Endodermal cell (in vitro differentiated cells): ENCODE results near the gene CPEB2. TPM values are rescaled to one million over a fixed set of nuclear protein-coding genes. Genes with fewer than 3 reads are reported as not detected.

Source experiments
- DNase-seq: peaks from one replicate; pipeline ENCODE4 v3.0.0-alpha.2; 2017
- H3K27ac ChIP-seq: 2 replicates; pipeline ENCODE4 v1.5.1; 2013; ENCODE audit warnings: mild to moderate bottlenecking, low read depth, low read length, moderate library complexity
- H3K27me3 ChIP-seq: 2 replicates; pipeline ENCODE4 v1.6.1; 2013; ENCODE audit warnings: mild to moderate bottlenecking, low read length, moderate library complexity; ENCODE audit not compliant: insufficient read depth, control insufficient read depth, poor library complexity, severe bottlenecking
- H3K36me3 ChIP-seq: 2 replicates; pipeline ENCODE4 v1.7.0; 2013; ENCODE audit warnings: mild to moderate bottlenecking, low read length, moderate library complexity; ENCODE audit not compliant: control insufficient read depth, insufficient read depth
- H3K4me1 ChIP-seq: one replicate; pipeline ENCODE4 v1.7.0; 2013; ENCODE audit warnings: low read length; ENCODE audit not compliant: control insufficient read depth, insufficient read depth
- H3K4me3 ChIP-seq: 2 replicates; pipeline ENCODE4 v1.5.1; 2013; ENCODE audit warnings: mild to moderate bottlenecking, low read length, moderate library complexity
- H3K9ac ChIP-seq: 2 replicates; pipeline ENCODE4 v1.6.1; 2013; ENCODE audit warnings: mild to moderate bottlenecking, low read length, moderate library complexity; ENCODE audit not compliant: poor library complexity, severe bottlenecking; ENCODE audit errors: extremely low read depth
- H3K9me3 ChIP-seq: 2 replicates; pipeline ENCODE4 v1.6.1; 2013; ENCODE audit warnings: mild to moderate bottlenecking, low read length, moderate library complexity; ENCODE audit not compliant: control insufficient read depth
- H3K27ac Mint-ChIP-seq: 2 replicates; pipeline ENCODE4 v1.8.0; 2020; ENCODE audit warnings: mixed read lengths
- H3K27me3 Mint-ChIP-seq: 2 replicates; pipeline ENCODE4 v1.8.0; 2021; ENCODE audit warnings: mild to moderate bottlenecking, mixed read lengths; ENCODE audit not compliant: insufficient read depth
- H3K36me3 Mint-ChIP-seq: 2 replicates; pipeline ENCODE4 v1.8.0; 2020; ENCODE audit warnings: low read depth, mixed read lengths
- H3K4me1 Mint-ChIP-seq: 2 replicates; pipeline ENCODE4 v1.8.0; 2020; ENCODE audit warnings: mixed read lengths
- H3K4me3 Mint-ChIP-seq: 2 replicates; pipeline ENCODE4 v1.8.0; 2020; ENCODE audit warnings: mild to moderate bottlenecking, moderate library complexity, mixed read lengths
- H3K9me3 Mint-ChIP-seq: 2 replicates; pipeline ENCODE4 v1.8.0; 2020; ENCODE audit warnings: mild to moderate bottlenecking, mixed read lengths
- CTCF ChIP-seq: fragments of 200-600 bp; sonication (generic); conservative IDR thresholded peaks from 2 replicates; pipeline ENCODE4 v1.5.0; 2021; ENCODE audit warnings: antibody characterized with exemption, mild to moderate bottlenecking
- WGBS, 2 experiments: methylation state at CpG; one replicate each; pipeline versions ENCODE4 v1.1.5 to v1.1.7; 2013; ENCODE audit warnings: missing lambda C conversion rate in 2 of 2, mixed read lengths in 1 of 2; ENCODE audit not compliant: insufficient coverage in 1 of 2, insufficient read length in 1 of 2; 5-methylcytosine and 5-hydroxymethylcytosine counted together
- total RNA-seq, 2 donors: library from RNA; stranded (reverse); fragmentation: NEBNext Ultra II Directional in 1 of 2; extraction: Animal tissue kit (Norgen Biotek cat#: 25700) in 1 of 2; gene quantifications; 2 replicates in 1 of 2; 3 replicates in 1 of 2; pipeline ENCODE4 v1.2.1, GENCODE V29; 2021

The CPEB2 gene
- total RNA-seq, 2 donors from 2014 or later, result 4.8 to 8.6 TPM

GRCh38 chr4:15025693-15026092, 23.4 kb downstream of the CPEB2 start:
- H3K4me1 Mint-ChIP-seq, result no peaks in the 10 kb centered on the region
- peaks cover 8% of the 10 kb centered on the region for H3K36me3 Mint-ChIP-seq
- Histone ChIP-seq H3K9me3 (no peaks in the 10 kb centered on the region), H3K4me1 (no peaks in the 10 kb centered on the region), H3K27ac (no peak overlapping the region), H3K4me3 (no peak overlapping the region), H3K27me3 (no peaks in the 10 kb centered on the region), H3K9ac (no peak overlapping the region), H3K36me3 (no peaks in the 10 kb centered on the region)
- no peaks in the 10 kb centered on the region for H3K9me3 Mint-ChIP-seq
- 92% methylated on average over 5 of the region's 5 CpGs; no CpG with 5 or more reads in 1 of the 2 experiments for WGBS, 2 experiments
- no peak overlapping the region for H3K27ac Mint-ChIP-seq
- no peak for DNase-seq
- no peak overlapping the region for H3K4me3 Mint-ChIP-seq
- TF ChIP-seq CTCF, result no peak
- H3K27me3 Mint-ChIP-seq, result no peaks in the 10 kb centered on the region

DNA sequence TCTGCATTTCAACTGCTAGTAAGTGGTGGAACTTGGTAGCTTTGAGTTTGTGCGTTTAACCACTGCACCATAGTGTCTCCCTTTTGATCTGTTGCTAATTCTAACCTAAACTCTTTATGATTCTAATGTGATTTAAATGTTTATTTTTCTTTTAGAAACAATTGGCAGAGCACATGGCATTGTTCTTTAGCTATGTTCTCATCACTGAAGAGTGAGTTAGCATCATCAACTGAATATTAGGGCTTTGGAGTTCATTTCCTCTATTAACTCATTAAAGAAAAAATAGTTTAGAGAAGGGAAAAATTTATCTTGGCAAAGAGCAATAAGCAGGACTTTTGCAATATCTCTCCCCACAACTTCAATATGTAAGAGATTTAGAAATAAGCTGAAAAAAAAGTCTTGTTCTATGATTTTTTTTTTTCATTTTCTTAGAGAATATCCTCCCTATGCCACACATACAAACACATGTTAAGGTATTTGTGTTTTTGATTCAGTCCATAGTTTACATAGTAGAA, 25.7 kb downstream of the CPEB2 start:
- peaks cover 1% of the 10 kb centered on the region for H3K9me3 Mint-ChIP-seq
- H3K27ac ChIP-seq, result no peak overlapping the region
- no peak overlapping the region for H3K9ac ChIP-seq
- no peak for DNase-seq
- H3K4me3 ChIP-seq, result no peak overlapping the region
- H3K27me3 ChIP-seq, result no peaks in the 10 kb centered on the region
- no peak for TF ChIP-seq CTCF
- H3K36me3 Mint-ChIP-seq, result peaks cover 10% of the 10 kb centered on the region
- no peak overlapping the region for H3K27ac Mint-ChIP-seq
- H3K4me1 ChIP-seq, result no peaks in the 10 kb centered on the region
- 73% methylated on average over 1 of the region's 1 CpG; no CpG with 5 or more reads in 1 of the 2 experiments for WGBS, 2 experiments
- no peaks in the 10 kb centered on the region for H3K27me3 Mint-ChIP-seq
- no peaks in the 10 kb centered on the region for H3K4me1 Mint-ChIP-seq
- peaks cover 2% of the 10 kb centered on the region for H3K9me3 ChIP-seq
- peaks cover 3% of the 10 kb centered on the region for H3K36me3 ChIP-seq
- no peak overlapping the region for H3K4me3 Mint-ChIP-seq

DNA sequence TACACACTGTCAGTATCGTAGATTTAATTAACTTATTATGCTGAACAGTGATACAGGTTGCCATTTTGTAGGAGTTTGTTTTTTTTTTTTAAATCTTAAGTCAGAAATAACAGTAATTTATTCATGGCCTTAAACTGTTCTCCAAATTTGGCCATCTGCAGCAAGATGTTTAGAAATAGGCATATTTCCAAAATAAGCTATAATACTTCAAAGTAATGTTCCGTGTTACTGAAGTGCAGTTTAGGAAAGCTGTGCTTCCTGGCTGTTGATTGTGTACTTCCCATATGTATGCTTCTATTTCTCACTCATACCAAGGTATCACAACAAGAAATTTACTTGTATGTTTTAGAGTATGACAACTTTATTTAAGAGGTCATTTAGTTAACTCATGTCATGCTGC, 28.9 kb downstream of the CPEB2 start:
- no peak for TF ChIP-seq CTCF
- Mint-ChIP-seq H3K36me3 (peaks cover 25% of the 10 kb centered on the region), H3K27me3 (no peaks in the 10 kb centered on the region), H3K9me3 (peaks cover 19% of the 10 kb centered on the region), H3K27ac (no peak overlapping the region), H3K4me3 (no peak overlapping the region), H3K4me1 (no peaks in the 10 kb centered on the region)
- Histone ChIP-seq H3K36me3 (peaks cover 29% of the 10 kb centered on the region), H3K27ac (no peak overlapping the region), H3K9me3 (peaks cover 18% of the 10 kb centered on the region), H3K4me3 (no peak overlapping the region), H3K9ac (no peak overlapping the region), H3K4me1 (no peaks in the 10 kb centered on the region), H3K27me3 (no peaks in the 10 kb centered on the region)
- no peak for DNase-seq
- 92% methylated on average over 2 of the region's 2 CpGs; no CpG with 5 or more reads in 1 of the 2 experiments for WGBS, 2 experiments
